Measurements from ENCODE around the gene TLE5.

TLE5 gene

GRCh38 chr19:3008994-3009393 lies 53.3 kb downstream of the TLE5 start:
- no peak for TF ChIP-seq TAF1 (IDR thresholded peaks at IDR 0.05; ENCODE audit: borderline replicate concordance, insufficient read depth, low read length)
- no peak for TF ChIP-seq REST (IDR thresholded peaks at IDR 0.05; ENCODE audit: insufficient read depth in 1 of 2, low read depth in 2 of 2, low read length in 2 of 2)
- no peak for TF ChIP-seq FOXP2 (optimal IDR thresholded peaks at IDR 0.05; ENCODE audit: borderline replicate concordance, extremely low read depth, extremely low read length, insufficient read depth)
- TF ChIP-seq SIN3A (IDR thresholded peaks at IDR 0.05; ENCODE audit: borderline replicate concordance, insufficient read depth, low read length): no peak
- TF ChIP-seq POLR2AphosphoS5 (IDR thresholded peaks at IDR 0.05; ENCODE audit: low read depth, low read length): no peak

DNA sequence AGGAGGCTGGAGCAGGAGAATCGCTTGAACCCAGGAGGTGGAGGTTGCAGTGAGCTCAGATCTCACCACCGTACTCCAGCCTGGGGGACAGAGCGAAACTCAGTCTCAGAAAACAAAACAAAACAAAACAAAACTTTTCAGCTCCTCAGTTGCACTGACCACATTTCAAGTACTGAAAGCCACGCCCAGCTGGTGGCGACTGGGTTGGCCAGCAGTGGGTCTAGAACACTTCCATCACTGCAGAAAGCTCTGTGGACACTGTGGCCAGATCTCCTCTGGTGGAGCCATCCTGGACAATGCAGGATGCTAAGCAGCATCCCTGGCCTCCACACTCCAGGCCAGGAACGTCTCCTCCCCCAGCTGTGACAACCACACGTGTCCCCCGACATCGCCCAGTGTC lies 54.3 kb downstream of the TLE5 start:
- no peak for TF ChIP-seq FOXP2 (optimal IDR thresholded peaks at IDR 0.05; ENCODE audit: borderline replicate concordance, extremely low read depth, extremely low read length, insufficient read depth)
- TF ChIP-seq TAF1 (IDR thresholded peaks at IDR 0.05; ENCODE audit: borderline replicate concordance, insufficient read depth, low read length): no peak
- TF ChIP-seq REST (IDR thresholded peaks at IDR 0.05; ENCODE audit: insufficient read depth in 1 of 2, low read depth in 2 of 2, low read length in 2 of 2): no peak
- TF ChIP-seq SIN3A (IDR thresholded peaks at IDR 0.05; ENCODE audit: borderline replicate concordance, insufficient read depth, low read length): no peak
- TF ChIP-seq POLR2AphosphoS5 (IDR thresholded peaks at IDR 0.05; ENCODE audit: low read depth, low read length): no peak

DNA sequence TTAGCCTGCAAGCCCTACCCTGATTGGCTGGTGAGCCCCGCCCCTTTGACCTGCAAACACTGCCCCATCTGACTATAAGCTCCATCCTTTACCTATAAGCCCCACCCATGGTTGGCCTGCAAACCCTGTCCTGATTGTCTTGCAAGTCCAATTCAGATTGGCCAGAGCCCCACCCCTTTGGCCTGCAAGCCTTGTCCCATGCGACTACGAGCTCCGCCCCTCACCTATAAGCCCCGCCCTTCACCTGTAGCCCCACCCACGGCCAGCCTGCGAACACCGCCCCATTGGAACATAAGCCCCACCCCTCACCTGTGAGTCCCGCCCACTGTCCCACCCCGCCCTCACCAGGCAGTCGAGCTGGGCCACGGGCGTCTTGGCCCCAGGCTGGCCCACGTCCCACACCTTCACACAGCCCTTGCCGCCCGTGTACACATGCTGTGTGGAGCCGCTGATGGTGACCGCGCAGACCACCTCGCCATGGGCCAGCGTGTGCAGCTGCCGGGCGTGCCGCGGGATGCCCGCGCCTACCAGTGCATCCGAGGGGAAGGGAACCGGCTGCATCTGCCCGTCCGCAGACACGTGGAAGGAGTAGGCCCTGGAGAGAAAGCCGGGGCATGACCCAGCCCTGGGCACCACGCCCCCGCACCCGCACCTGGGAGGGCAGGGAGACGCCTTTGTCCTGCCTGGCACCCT lies 56.1 kb downstream of the TLE5 start:
- no peak for TF ChIP-seq POLR2AphosphoS5 (IDR thresholded peaks at IDR 0.05; ENCODE audit: low read depth, low read length)
- TF ChIP-seq SIN3A (IDR thresholded peaks at IDR 0.05; ENCODE audit: borderline replicate concordance, insufficient read depth, low read length): no peak
- TF ChIP-seq TAF1 (IDR thresholded peaks at IDR 0.05; ENCODE audit: borderline replicate concordance, insufficient read depth, low read length): no peak
- TF ChIP-seq FOXP2 (optimal IDR thresholded peaks at IDR 0.05; ENCODE audit: borderline replicate concordance, extremely low read depth, extremely low read length, insufficient read depth): no peak
- no peak for TF ChIP-seq REST (IDR thresholded peaks at IDR 0.05; ENCODE audit: insufficient read depth in 1 of 2, low read depth in 2 of 2, low read length in 2 of 2)

- no peak for TF ChIP-seq POLR2AphosphoS5 (IDR thresholded peaks at IDR 0.05; ENCODE audit: low read depth, low read length)
- no peak for TF ChIP-seq SIN3A (IDR thresholded peaks at IDR 0.05; ENCODE audit: borderline replicate concordance, insufficient read depth, low read length)
- no peak for TF ChIP-seq TAF1 (IDR thresholded peaks at IDR 0.05; ENCODE audit: borderline replicate concordance, insufficient read depth, low read length)
- no peak for TF ChIP-seq FOXP2 (optimal IDR thresholded peaks at IDR 0.05; ENCODE audit: borderline replicate concordance, extremely low read depth, extremely low read length, insufficient read depth)
- no peak for TF ChIP-seq REST (IDR thresholded peaks at IDR 0.05; ENCODE audit: insufficient read depth in 1 of 2, low read depth in 2 of 2, low read length in 2 of 2)
Observed at GRCh38 chr19:3005345-3005744, 57.0 kb downstream of the TLE5 start.

Data from PFSK-1 (cell line).